ENCODE data around the gene LZTS3.
"Not testable (repeated sequence)": the region's sequence is repeated elsewhere in the genome, so short reads cannot be mapped to it uniquely, and the experiment has no call there.

The LZTS3 gene

GRCh38 chr20:3133155-3133554 lies 40.2 kb downstream of the LZTS3 start:
- DNase-seq: no peak

- DNase-seq: no peak
Observed at GRCh38 chr20:3130051-3130600, 43.2 kb downstream of the LZTS3 start.

GRCh38 chr20:3129094-3129493 lies 44.3 kb downstream of the LZTS3 start:
- DNase-seq: no peak

- no peak for DNase-seq
Observed at GRCh38 chr20:3128275-3128984, 44.9 kb downstream of the LZTS3 start.

DNA sequence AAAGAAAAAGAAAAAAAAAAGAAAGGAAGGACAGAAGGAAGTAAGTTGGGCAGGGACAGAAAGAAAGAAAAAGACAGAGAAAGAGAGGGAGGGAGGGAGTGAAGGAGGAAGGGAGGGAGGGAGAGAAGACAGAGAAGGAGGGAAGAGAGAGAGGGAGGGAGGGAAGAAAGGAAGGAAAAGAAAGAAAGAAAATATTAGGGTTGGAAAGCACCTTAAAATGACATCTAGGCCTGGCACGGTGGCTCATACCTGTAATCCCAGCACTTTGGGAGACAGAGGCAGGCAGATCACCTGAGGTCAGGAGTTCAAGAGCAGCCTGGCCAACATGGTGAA lies 46.9 kb downstream of the LZTS3 start:
- DNase-seq: no peak

DNA sequence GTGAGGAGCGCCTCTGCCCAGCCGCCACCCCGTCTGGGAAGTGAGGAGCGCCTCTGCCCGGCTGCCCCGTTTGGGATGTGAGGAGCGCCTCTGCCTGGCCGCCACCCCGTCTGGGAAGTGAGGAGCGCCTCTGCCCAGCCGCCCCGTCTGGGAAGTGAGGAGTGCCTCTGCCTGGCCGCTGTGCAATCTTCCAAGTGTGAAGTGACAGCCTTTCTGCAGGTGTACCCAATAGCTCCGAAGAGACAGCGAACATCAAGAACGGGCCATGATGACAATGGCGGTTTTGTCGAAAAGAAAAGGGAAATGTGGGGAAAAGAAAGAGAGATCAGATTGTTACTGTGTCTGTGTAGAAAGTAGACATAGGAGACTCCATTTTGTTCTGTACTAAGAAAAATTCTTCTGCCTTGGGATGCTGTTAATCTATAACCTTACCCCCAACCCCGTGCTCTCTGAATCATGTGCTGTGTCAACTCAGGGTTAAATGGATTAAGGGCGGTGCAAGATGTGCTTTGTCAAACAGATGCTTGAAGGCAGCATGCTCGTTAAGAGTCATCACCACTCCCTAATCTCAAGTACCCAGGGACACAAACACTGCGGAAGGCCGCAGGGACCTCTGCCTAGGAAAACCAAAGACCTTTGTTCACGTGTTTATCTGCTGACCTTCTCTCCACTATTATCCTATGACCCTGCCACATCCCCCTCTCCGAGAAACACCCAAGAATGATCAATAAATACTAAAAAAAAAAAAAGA lies 47.4 kb downstream of the LZTS3 start:
- DNase-seq: not testable (repeated sequence)

DNA sequence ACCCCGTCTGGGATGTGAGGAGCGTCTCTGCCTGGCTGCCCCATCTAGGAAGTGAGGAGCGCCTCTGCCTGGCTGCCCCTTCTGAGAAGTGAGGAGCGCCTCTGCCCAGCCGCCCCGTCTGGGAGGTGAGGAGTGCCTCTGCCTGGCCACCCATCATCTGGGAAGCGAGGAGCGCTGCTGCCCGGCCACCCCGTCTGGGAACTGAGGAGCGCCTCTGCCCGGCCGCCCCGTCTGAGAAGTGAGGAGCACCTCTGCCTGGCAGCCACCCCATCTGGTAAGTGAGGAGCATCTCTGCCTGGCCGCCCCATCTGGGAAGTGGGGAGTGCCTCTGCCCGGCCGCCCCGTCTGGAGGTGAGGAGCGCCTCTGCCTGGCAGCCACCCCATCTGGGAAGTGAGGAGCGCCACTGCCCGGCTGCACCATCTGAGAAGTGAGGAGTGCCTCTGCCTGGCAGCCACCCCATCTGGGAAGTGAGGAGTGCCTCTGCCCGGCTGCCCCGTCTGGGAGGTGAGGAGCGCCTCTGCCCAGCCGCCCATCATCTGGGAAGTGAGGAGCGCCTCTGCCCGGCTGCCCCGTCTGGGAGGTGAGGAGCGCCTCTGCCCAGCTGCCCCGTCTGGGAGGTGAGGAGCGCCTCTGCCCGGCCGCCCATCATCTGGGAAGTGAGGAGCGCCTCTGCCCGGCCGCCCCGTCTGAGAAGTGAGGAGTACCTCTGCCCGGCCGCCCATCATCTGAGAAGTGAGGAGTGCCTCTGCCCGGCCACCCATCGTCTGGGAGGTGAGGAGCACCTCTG lies 48.4 kb downstream of the LZTS3 start:
- not testable (repeated sequence) for DNase-seq

DNA sequence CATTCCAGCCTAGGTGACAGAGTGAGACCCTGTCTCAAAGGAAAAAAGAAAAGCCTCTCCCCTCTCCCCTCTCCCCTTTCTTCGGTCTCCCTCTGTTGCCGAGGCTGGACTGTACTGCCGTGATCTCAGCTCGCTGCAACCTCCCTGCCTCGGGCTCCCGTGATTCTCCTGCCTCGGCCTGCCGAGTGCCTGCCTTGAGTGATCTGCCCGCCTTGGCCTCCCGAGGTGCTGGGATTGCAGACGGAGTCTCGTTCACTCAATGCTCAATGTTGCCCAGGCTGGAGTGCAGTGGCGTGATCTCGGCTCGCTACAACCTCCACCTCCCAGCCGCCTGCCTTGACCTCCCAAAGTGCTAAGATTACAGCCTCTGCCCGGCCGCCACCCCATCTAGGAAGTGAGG lies 49.2 kb downstream of the LZTS3 start:
- DNase-seq: not testable (repeated sequence)

DNA sequence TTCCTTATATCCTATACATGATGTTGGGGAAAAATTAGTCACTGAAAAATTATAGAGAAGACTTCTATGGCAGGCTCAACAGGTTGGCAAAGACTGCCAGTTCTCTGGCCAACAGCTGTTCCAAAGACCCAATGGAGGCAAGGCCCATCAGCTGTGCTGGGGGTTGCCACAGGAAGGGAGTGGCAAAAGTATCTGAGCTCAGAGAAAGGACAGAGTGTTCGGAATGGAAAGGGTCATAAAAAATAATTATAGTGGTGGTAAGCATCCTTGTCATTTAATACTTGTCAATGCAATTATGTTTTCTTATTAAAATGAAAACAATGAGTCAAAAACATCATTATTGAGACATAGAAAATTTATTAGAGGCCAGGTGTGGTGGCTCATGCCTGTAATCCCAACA lies 49.8 kb downstream of the LZTS3 start:
- no peak for DNase-seq

GRCh38 chr20:3121955-3122610 lies 51.3 kb downstream of the LZTS3 start:
- DNase-seq: peak; percentile 64

DNA sequence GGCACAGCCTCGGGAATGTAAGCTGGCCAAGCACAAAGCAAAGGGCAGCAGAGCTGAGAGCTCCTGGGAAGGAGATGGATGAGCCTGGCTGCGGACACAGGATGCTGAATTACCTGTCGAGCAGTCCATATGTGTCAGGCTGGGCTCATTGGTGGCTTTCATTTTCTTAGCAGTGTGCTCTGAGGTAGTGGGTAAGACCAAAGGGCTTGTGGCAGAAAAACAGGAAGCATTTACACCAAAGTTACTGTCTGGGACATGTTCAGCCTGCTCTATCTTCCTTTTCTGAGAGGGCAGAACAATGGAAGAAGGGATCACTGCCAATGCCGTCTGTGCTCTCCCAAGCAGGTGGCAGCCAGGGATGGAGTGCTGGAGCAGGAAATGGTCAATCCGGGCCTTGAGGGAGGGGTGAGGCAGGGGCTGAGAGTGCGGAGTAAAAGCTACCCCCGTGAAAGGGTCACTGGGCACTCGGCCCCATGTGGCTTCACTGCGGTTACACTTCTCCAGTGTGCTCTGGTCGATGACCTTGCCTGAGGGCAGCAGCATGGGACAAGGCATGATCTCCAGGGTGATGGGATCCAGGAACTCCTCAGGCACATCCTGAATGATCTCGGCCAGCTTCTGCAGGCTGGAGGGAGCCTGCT lies 52.0 kb downstream of the LZTS3 start:
- no peak for DNase-seq

GRCh38 chr20:3119044-3119443 lies 54.3 kb downstream of the LZTS3 start:
- DNase-seq: no peak

- peak; percentile 74 for DNase-seq
Observed at GRCh38 chr20:3117839-3118379, 55.4 kb downstream of the LZTS3 start.

- DNase-seq: no peak
Observed at GRCh38 chr20:3116341-3116740, 57.0 kb downstream of the LZTS3 start.

DNA sequence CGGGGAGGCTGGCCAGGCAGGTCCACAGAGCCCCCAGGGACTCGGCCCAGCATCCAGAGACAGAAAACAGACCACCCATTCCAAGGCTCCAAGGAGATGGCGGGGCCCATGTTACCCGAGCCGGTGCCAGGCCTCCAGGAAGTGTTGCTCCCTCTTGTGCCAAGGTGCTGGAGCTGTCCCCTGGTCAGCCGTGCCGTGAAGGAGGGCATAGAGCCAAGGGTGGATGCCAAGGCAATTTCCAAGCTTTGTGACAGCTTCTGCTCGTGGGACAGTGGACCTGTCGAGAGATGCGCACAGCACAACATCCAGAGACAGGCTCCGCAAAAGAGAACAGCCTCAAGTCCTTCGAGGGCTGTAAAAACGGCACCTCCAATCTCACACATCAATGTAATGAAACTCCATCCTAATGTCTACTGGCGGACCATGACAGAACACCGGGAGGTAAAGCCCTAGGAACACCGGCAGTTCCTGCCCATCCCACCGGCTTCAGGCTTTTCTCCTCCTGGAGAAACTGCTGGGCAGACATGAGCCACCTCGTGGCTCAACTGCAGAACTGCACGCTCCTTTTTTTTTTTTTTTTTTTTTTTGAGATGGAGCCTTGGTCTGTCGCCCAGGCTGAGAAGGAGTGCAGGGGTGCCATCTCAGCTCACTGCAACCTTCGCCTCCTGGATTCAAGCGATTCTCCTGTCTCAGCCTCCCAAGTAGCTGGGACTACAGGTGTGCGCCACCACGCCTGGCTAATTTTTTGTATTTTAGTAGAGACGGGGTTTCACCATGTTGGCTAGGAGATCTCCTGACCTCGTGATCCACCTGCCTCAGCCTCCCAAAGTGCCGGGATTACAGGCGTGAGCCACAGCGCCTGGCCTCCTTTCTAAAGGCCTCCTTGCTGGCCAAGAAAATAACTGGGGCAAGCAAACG lies 57.9 kb downstream of the LZTS3 start:
- peak; percentile 45 for DNase-seq

Measured in inflammatory macrophage treated with lipopolysaccharide for 4 hours (primary cell).